BJ (cell line): ENCODE measurements around the gene JCHAIN. TPM values are rescaled to one million over a fixed set of nuclear protein-coding genes. Genes with fewer than 3 reads are reported as not detected.
"Not testable (repeated sequence)": the region's sequence is repeated elsewhere in the genome, so short reads cannot be mapped to it uniquely, and the experiment has no call there.

ENCODE experiments used
- CTCF ChIA-PET: fragments of 350-600 bp; formaldehyde crosslinking; extraction: SDS; loops from one replicate; lab custom pipeline; 2021; ENCODE audit warnings: antibody characterized with exemption, inconsistent platforms; lab: Yijun Ruan, JAX
- POLR2A ChIA-PET: fragments of 300-600 bp; sonication (Branson Sonifier 250); formaldehyde crosslinking; extraction: SDS; loops from one replicate; lab custom pipeline; 2021; ENCODE audit warnings: antibody characterized with exemption; lab: Charles Lee
- DNase-seq: peaks from one replicate; pipeline ENCODE4 v3.0.0-alpha.2; 2011; ENCODE audit warnings: low read depth
- H3K27me3 ChIP-seq: 2 replicates; pipeline ENCODE4 v1.6.0; 2011; ENCODE audit warnings: low read length; ENCODE audit not compliant: control insufficient read depth, insufficient read depth
- H3K36me3 ChIP-seq: 2 replicates; pipeline ENCODE4 v1.5.1; 2011; ENCODE audit warnings: low read length; ENCODE audit not compliant: control insufficient read depth, insufficient read depth
- H3K4me3 ChIP-seq: 2 replicates; pipeline ENCODE4 v1.5.1; 2011; ENCODE audit warnings: low read depth, mild to moderate bottlenecking, control low read depth, low read length
- polyA plus RNA-seq: library from polyadenylated mRNA; depleted of rRNA; stranded (reverse); fragments of >200 nt; gene quantifications from 2 replicates; pipeline ENCODE4 v1.2.3, GENCODE V29; 2011
- TF ChIP-seq, protein P1 (sequence below): IDR thresholded peaks from 2 replicates; pipeline ENCODE4 v1.5.1; 2011; ENCODE audit warnings: low read depth, mild to moderate bottlenecking, control low read depth, inconsistent platforms, low read length, moderate library complexity; ENCODE audit not compliant: insufficient read depth

Gene JCHAIN
- polyA plus RNA-seq, 1 experiment, result 8.5 TPM

DNA sequence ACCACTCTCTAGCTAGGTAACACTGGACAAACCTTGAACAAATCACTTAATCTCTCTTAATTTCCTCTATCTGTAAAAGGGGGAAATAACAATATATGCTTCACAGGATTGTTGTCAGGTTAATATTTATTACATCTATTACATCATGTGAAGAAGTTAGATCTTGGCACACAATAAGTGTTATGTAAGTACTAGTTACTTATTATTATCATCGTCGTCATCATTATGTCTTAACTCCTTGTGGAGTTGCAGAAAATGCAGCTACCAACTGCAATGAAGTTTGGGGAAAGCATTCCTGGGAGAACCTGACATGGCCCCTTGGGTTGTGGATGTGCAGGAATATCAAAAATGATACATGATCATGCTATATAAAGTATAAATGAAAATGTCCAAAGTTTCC lies 4.8 kb upstream of the JCHAIN start:
- CTCF ChIA-PET, result interaction anchor here (1.5 to 2.1 kb wide), 2 partner anchors 16 to 19 kb away, joined by 9 to 10 read pairs; no protein-coding TSS in a partner anchor
- POLR2A ChIA-PET, result interaction anchor here (0.5 kb wide), 1 partner anchor 51 kb away, joined by 3 read pairs; the partner anchor contains the start of gene RUFY3
- Histone ChIP-seq H3K4me3 (no peak overlapping the region), H3K36me3 (no peaks in the 10 kb centered on the region), H3K27me3 (no peaks in the 10 kb centered on the region)
- TF ChIP-seq, protein P1, sequence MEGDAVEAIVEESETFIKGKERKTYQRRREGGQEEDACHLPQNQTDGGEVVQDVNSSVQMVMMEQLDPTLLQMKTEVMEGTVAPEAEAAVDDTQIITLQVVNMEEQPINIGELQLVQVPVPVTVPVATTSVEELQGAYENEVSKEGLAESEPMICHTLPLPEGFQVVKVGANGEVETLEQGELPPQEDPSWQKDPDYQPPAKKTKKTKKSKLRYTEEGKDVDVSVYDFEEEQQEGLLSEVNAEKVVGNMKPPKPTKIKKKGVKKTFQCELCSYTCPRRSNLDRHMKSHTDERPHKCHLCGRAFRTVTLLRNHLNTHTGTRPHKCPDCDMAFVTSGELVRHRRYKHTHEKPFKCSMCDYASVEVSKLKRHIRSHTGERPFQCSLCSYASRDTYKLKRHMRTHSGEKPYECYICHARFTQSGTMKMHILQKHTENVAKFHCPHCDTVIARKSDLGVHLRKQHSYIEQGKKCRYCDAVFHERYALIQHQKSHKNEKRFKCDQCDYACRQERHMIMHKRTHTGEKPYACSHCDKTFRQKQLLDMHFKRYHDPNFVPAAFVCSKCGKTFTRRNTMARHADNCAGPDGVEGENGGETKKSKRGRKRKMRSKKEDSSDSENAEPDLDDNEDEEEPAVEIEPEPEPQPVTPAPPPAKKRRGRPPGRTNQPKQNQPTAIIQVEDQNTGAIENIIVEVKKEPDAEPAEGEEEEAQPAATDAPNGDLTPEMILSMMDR, result no peak
- DNase-seq, result no peak

DNA sequence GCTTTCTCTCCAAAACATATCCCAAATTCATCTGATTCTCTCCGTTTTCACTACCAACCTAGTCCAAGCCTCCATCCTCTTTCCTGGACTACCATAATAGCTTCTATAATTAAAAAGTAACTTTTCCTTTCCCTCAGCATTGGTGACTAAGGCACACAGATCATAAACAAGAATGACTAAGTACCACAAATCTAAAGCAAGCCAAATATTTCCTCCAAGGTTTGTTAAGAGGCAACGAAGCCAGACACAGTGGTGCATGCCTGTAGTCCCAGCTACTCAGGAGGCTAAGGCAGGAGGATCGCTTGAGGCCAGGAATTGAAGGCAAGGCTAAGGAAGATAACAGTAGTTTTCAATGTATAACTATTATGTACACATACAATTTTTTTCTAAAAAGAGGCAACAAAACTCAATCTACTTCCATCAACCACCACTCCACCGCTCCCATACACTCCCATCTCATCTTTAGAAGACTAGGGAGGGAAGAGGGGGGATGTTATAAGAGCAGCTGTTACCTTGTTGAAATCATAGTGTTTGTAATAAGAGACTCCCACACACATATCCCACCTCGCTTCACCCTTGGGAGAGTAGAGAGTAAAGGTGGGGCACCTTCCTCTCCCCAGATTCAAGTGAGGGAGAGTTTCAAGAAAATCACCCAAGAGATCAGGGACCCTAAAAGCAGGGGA lies 4.2 kb upstream of the JCHAIN start:
- POLR2A ChIA-PET, result interaction anchor here (0.6 kb wide), 1 partner anchor 51 kb away, joined by 3 read pairs; the partner anchor contains the start of gene RUFY3

DNA sequence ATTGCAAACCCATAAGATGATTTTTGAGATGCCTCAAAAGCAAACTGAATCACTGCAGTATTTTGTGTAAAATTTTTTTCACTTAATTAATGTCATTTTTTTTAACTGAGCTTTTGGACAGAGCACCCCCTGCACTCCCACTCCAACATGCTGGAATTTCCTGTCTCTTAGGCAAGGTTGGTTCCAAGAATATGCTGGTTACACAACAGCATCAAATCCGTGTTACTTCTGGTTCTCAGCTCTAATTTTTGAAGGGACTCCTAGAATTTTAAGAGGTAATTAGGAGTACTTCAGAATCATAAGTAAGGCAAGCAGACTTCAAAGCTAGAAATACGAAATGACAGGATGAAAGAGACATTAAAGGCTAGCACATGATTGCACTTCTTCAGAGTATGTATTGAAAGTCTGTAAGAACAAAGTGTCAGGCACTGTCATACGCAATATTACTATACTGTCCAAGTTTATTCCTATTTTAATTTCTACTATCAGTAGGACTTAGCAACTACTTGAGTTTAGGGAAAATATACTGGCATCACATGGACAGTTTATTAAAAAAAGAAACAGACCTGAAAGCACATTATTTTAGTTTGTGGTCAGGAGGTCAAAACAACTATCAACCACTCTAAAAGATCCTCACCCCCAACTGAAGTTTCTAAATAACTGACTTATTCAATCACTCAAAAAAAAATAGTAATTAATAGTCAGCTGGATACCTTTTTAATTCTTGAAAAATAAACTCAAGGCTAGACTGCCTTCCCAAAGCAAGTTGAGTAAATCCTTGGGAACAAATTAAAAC lies 1.6 kb upstream of the JCHAIN start:
- no peak for DNase-seq
- Histone ChIP-seq H3K36me3 (no peaks in the 10 kb centered on the region), H3K4me3 (no peak overlapping the region), H3K27me3 (no peaks in the 10 kb centered on the region)
- CTCF ChIA-PET, result interaction anchor here (0.7 to 2.1 kb wide), 5 partner anchors 10 to 68 kb away, joined by 3 to 8 read pairs (median 3); partner anchors contain the start of gene UTP3
- POLR2A ChIA-PET, result interaction anchor here (0.6 kb wide), 1 partner anchor 27 kb away, joined by 4 read pairs; no protein-coding TSS in a partner anchor
- TF ChIP-seq, protein P1, result no peak

More for the DNA sequence above, 4.2 kb upstream of the JCHAIN start:
- H3K27me3 ChIP-seq, result no peaks in the 10 kb centered on the region
- CTCF ChIA-PET, result interaction anchor here (0.6 to 2.1 kb wide), 4 partner anchors 17 to 77 kb away, joined by 3 to 10 read pairs (median 6); no protein-coding TSS in a partner anchor
- no peak overlapping the region for H3K4me3 ChIP-seq
- no peaks in the 10 kb centered on the region for H3K36me3 ChIP-seq
- peak; percentile 44 for DNase-seq
- TF ChIP-seq, protein P1, result no peak

DNA sequence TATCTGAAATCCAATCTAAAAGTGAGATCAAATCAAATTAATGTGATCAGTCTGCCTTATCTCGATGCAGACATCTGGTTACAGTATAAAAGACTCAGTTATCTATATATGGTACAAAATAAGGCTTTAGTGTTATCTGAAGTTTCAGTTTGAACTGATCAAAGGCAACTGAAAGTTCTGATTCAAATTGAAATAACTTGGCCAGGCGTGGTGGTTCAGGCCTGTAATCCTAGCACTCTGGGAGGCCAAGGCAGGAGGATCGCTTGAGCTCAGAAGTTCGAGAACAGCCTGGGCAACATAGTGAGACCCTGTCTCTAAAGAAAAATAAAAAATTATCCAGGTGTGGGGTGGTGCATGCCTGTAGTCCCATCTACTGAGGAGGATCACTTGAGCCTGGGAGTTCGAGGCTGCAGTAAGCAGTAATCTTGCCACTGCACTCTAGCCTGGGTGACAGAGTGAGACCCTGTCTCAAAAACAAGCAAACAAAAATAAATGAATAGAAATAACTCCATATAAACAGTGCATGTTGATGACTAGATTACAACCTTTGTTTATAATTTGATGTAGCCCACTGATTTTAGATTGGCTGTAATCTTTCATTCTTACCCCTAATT lies 4.9 kb downstream of the JCHAIN start:
- POLR2A ChIA-PET, H3K36me3 ChIP-seq, H3K4me3 ChIP-seq, H3K27me3 ChIP-seq, DNase-seq, CTCF ChIA-PET: not testable (repeated sequence)

DNA sequence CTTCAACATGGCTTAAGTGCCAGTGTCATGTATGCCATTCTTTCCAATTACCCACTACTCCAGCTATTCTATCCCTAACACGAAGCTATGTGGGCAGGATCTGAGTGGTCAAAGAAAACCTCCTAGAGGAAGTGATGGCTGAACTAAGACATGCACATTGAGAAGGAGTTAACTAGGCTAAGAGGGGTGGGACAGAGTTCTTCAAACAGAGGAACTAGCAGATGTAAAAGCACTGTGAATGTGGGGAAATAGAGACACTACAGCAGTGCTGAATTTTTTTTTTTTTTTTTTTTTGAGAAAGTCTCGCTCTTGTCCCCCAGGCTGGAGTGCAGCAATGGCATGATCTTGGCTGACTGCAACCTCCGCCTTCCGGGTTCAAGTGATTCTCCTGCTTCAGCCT lies 6.2 kb downstream of the JCHAIN start:
- H3K4me3 ChIP-seq, result no peak overlapping the region
- H3K36me3 ChIP-seq, result no peaks in the 10 kb centered on the region
- DNase-seq, result no peak
- ChIA-PET CTCF (no interaction called here), POLR2A (no interaction called here)
- TF ChIP-seq, protein P1, result no peak
- H3K27me3 ChIP-seq, result no peaks in the 10 kb centered on the region
